HCT116 (cell line): Measurements from ENCODE around the gene NCBP2L. TPM values are rescaled to one million over a fixed set of nuclear protein-coding genes. Genes with fewer than 3 reads are reported as not detected.

Experiments
- ATAC-seq: fragments of 200-7000 bp; cut with Tn5 transposase; 2 replicates; pipeline ENCODE4 v1.9.1; 2020; ENCODE audit warnings: mild to moderate bottlenecking, moderate library complexity
- Bru-seq: library from RNA; stranded (reverse); fragments of 400-500 nt; gene quantifications from one replicate; lab custom pipeline; 2021; lab: Mats Ljungman, UMichigan
- BruChase-seq, 2 experiments: library from RNA; stranded (reverse); fragments of 400-500 nt; gene quantifications; one replicate each; lab custom pipeline; 2021; lab: Mats Ljungman, UMichigan
- BruUV-seq: library from RNA; stranded (reverse); fragments of 400-500 nt; replicated peaks from 2 replicates; lab custom pipeline; 2021; lab: Mats Ljungman, UMichigan
- CTCF ChIA-PET: fragments of 300-600 bp; sonication (Branson Sonifier 250); formaldehyde crosslinking; loops from one replicate; lab custom pipeline; 2021; ENCODE audit warnings: antibody characterized with exemption; lab: Charles Lee
- POLR2A ChIA-PET: fragments of 300-600, 350-600 bp; sonication (Branson Sonifier 250); formaldehyde crosslinking; loops from one replicate; lab custom pipeline; 2021; ENCODE audit warnings: antibody characterized with exemption; lab: Charles Lee
- RAD21 ChIA-PET, 2 experiments: fragments of 300-600 bp; sonication (Branson Sonifier 250); formaldehyde crosslinking; loops; one replicate each; lab custom pipeline; 2023; ENCODE audit warnings: low total read pairs in 2 of 2; ENCODE audit not compliant: uncharacterized antibody in 2 of 2, unreplicated experiment in 2 of 2, low non-redundant PET in 1 of 2; lab: Charles Lee
- DNase-seq: peaks from one replicate; pipeline ENCODE4 v3.0.0-alpha.2; 2010; ENCODE audit warnings: low read depth, low spot score
- H2AFZ ChIP-seq: fragments of 200-600 bp; shearing (Covaris generic), sonication (generic); 2 replicates; pipeline ENCODE4 v1.6.1; 2017; ENCODE audit warnings: low read depth, mixed run types, mixed read lengths, antibody characterized with exemption, low read length; ENCODE audit not compliant: poor library complexity, severe bottlenecking
- H3K27ac ChIP-seq: 2 replicates; pipeline ENCODE4 v1.5.1; 2012; ENCODE audit warnings: low read depth, low read length
- H3K27me3 ChIP-seq: fragments of 200-600 bp; sonication (generic); 2 replicates; pipeline ENCODE4 v1.6.1; 2016; ENCODE audit warnings: mixed run types, low read length, mixed read lengths; ENCODE audit not compliant: insufficient read depth
- H3K36me3 ChIP-seq, 2 experiments: fragments of 200-500 bp in 1 of 2; fragments of 200-600 bp in 1 of 2; sonication (Bioruptor generic) in 1 of 2; sonication (generic) in 1 of 2; 2 replicates each; pipeline versions ENCODE4 v1.5.1 to v1.6.1; 2014 to 2016; ENCODE audit warnings: low read length in 2 of 2, inconsistent platforms in 1 of 2, mixed read lengths in 1 of 2, mixed run types in 1 of 2; ENCODE audit not compliant: insufficient read depth in 2 of 2, control insufficient read depth in 1 of 2
- H3K4me1 ChIP-seq, 2 experiments: fragments of 200-600 bp in 1 of 2; sonication (generic) in 1 of 2; 2 replicates each; pipeline versions ENCODE4 v1.5.1 to v1.6.1; 2012 to 2017; ENCODE audit warnings: low read length in 2 of 2, inconsistent platforms in 1 of 2, mild to moderate bottlenecking in 1 of 2, mixed read lengths in 1 of 2, mixed run types in 1 of 2, moderate library complexity in 1 of 2; ENCODE audit not compliant: insufficient read depth in 2 of 2, control insufficient read depth in 1 of 2
- H3K4me2 ChIP-seq: fragments of 200-600 bp; sonication (generic); 2 replicates; pipeline ENCODE4 v1.6.1; 2017; ENCODE audit warnings: mixed run types, low read length, mixed read lengths
- H3K4me3 ChIP-seq, 2 experiments: fragments of 200-600 bp in 1 of 2; sonication (generic) in 1 of 2; replicated peaks in 1 of 2; 2 replicates each; pipeline ENCODE4 v1.5.1; 2011 to 2016; ENCODE audit warnings: low read length in 2 of 2, control low read depth in 1 of 2, low read depth in 1 of 2, mild to moderate bottlenecking in 1 of 2, mixed read lengths in 1 of 2, mixed run types in 1 of 2
- H3K79me2 ChIP-seq: fragments of 200-600 bp; sonication (generic); 2 replicates; pipeline ENCODE4 v1.6.1; 2017; ENCODE audit warnings: mild to moderate bottlenecking, mixed run types, low read length, moderate library complexity, mixed read lengths; ENCODE audit not compliant: insufficient read depth
- H3K9ac ChIP-seq: fragments of 200-600 bp; sonication (generic); 2 replicates; pipeline ENCODE4 v1.6.1; 2016; ENCODE audit warnings: low read length, mixed read lengths
- H3K9me2 ChIP-seq: fragments of 200-600 bp; sonication (generic), shearing (Covaris generic); 2 replicates; pipeline ENCODE4 v1.6.1; 2017; ENCODE audit warnings: mixed run types, mild to moderate bottlenecking, moderate library complexity; ENCODE audit not compliant: insufficient read depth
- H3K9me3 ChIP-seq, 2 experiments: fragments of 200-500 bp in 1 of 2; fragments of 200-600 bp in 1 of 2; sonication (Bioruptor generic) in 1 of 2; sonication (generic) in 1 of 2; 2 replicates each; pipeline ENCODE4 v1.6.1; 2014 to 2017; ENCODE audit warnings: low read length in 2 of 2, mixed read lengths in 2 of 2, inconsistent platforms in 1 of 2, low read depth in 1 of 2, mild to moderate bottlenecking in 1 of 2, mixed run types in 1 of 2, moderate library complexity in 1 of 2; ENCODE audit not compliant: control insufficient read depth in 1 of 2, insufficient read depth in 1 of 2
- H4K20me1 ChIP-seq: fragments of 200-600 bp; sonication (generic), shearing (Covaris generic); 2 replicates; pipeline ENCODE4 v1.6.1; 2017; ENCODE audit warnings: mixed run types, mild to moderate bottlenecking, moderate library complexity; ENCODE audit not compliant: insufficient read depth
- CBX3 ChIP-seq: IDR thresholded peaks from 2 replicates; pipeline ENCODE4 v1.6.1; 2012; ENCODE audit warnings: low read depth
- CEBPB ChIP-seq: IDR thresholded peaks from 2 replicates; pipeline ENCODE4 v1.6.1; 2012; ENCODE audit warnings: low read depth
- ELF1 ChIP-seq: IDR thresholded peaks from 2 replicates; pipeline ENCODE4 v1.6.1; 2012; ENCODE audit warnings: low read depth, borderline replicate concordance
- EZH2phosphoT487 ChIP-seq: fragments of 200-600 bp; IDR thresholded peaks from 2 replicates; pipeline ENCODE4 v1.6.1; 2018; ENCODE audit warnings: antibody characterized with exemption, borderline replicate concordance
- FOSL1 ChIP-seq: IDR thresholded peaks from 2 replicates; pipeline ENCODE4 v1.6.1; 2012; ENCODE audit warnings: low read depth
- POLR2AphosphoS5 ChIP-seq: IDR thresholded peaks from 2 replicates; pipeline ENCODE4 v1.6.1; 2011; ENCODE audit warnings: mild to moderate bottlenecking, low read depth, low read length, moderate library complexity
- SIN3A ChIP-seq: IDR thresholded peaks from 2 replicates; pipeline ENCODE4 v1.6.1; 2012; ENCODE audit warnings: low read depth
- SP1 ChIP-seq: IDR thresholded peaks from 2 replicates; pipeline ENCODE4 v1.6.1; 2012; ENCODE audit warnings: low read depth
- SRF ChIP-seq: IDR thresholded peaks from 2 replicates; pipeline ENCODE4 v1.6.1; 2012; ENCODE audit warnings: low read depth
- TCF7L2 ChIP-seq: IDR thresholded peaks from 2 replicates; pipeline ENCODE4 v1.7.0; 2011; ENCODE audit warnings: borderline replicate concordance, inconsistent platforms; ENCODE audit not compliant: insufficient read depth, insufficient read length; ENCODE audit errors: extremely low read depth
- YY1 ChIP-seq: IDR thresholded peaks from 2 replicates; pipeline ENCODE4 v1.6.1; 2011; ENCODE audit warnings: low read length, low read depth, moderate library complexity, mild to moderate bottlenecking; ENCODE audit not compliant: insufficient replicate concordance; ENCODE audit errors: extremely low read depth
- ZNF274 ChIP-seq: fragments of 200-500 bp; sonication (Bioruptor generic); IDR thresholded peaks from 2 replicates; pipeline ENCODE4 v1.6.1; 2014; ENCODE audit warnings: mild to moderate bottlenecking, low read depth, low read length, inconsistent platforms
- intact Hi-C: fragments of 100-400 bp; cut with micrococcal nuclease; formaldehyde crosslinking; loops from 2 replicates; pipeline ENCODE4 v1.10.0; 2022
- long read RNA-seq: library from polyadenylated mRNA; unstranded; transcript quantifications from one replicate; pipeline ENCODE4 v2.0.0, GENCODE V29; 2021; ENCODE audit not compliant: unreplicated experiment
- polyA plus RNA-seq: library from polyadenylated mRNA; unstranded; fragments of >200 nt; gene quantifications from 2 replicates; pipeline ENCODE4 v1.2.1, GENCODE V29; 2012; ENCODE audit warnings: missing spikeins
- total RNA-seq: library from RNA; stranded (reverse); gene quantifications from one replicate; pipeline ENCODE4 v1.2.1, GENCODE V29; 2021; ENCODE audit not compliant: unreplicated experiment
- TF ChIP-seq, protein P1 (sequence below): IDR thresholded peaks from 2 replicates; pipeline ENCODE4 v1.6.1; 2012
- TF ChIP-seq, protein P2 (sequence below): IDR thresholded peaks from 2 replicates; pipeline ENCODE4 v1.6.1; 2012; ENCODE audit warnings: low read depth
- TF ChIP-seq, protein P3 (sequence below): IDR thresholded peaks from 2 replicates; pipeline ENCODE4 v1.6.1; 2012

Gene NCBP2L
- total RNA-seq (not detected), Bru-seq, nascent RNA (not detected), BruChase-seq, experiment 1, labeled RNA remaining after a 6-hour chase (percentile 5 among the genes with signal in this experiment), BruChase-seq, experiment 2, labeled RNA remaining after a 2-hour chase (percentile 2 among the genes with signal in this experiment)
- not detected in 2 replicates for polyA plus RNA-seq
- long read RNA-seq = 0 reads

DNA sequence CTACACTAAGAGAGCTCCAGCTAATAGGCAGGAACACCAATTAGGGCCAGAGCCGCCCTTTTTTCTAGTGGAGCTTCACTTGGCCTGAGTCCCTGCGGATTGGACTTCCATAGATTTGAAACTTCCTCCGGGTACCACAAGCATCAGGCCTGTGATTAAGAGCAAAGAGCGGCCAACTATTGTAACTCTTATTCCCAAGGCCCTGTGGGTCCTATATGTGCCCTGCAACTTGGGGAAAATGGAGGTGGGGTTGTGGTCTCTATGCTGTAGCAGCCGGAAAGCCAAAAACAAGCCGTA lies at the start of gene NCBP2L:
NCBP2L (plus strand) TSS at position 198 of the 297 bp plus-strand sequence. CDS start 16,488 bp downstream, outside the sequence.
- Histone ChIP-seq H3K4me1 (peaks cover 8 to 14% of the 10 kb centered on the region in 2 experiments; a peak in 2 of 4 replicates), H3K9ac (no peak within 1 kb of the TSS), H3K4me2 (peak within 1 kb of the TSS; percentile 78), H3K4me3 (peak within 1 kb of the TSS; percentile 38 to 55), H3K27me3 (no peaks in the 10 kb centered on the region), H3K36me3 (no peaks in the 10 kb centered on the region), H3K79me2 (no peaks in the 10 kb centered on the region), H3K27ac (no peak within 1 kb of the TSS), H4K20me1 (no peaks in the 10 kb centered on the region), H3K9me2 (no peaks in the 10 kb centered on the region), H3K9me3 (no peaks in the 10 kb centered on the region), H2AFZ (peak within 1 kb of the TSS; percentile 94)
- ATAC-seq (no peak), DNase-seq (no peak)
- ChIA-PET RAD21 (interaction anchor here (0.6 to 2.6 kb wide), 11 partner anchors 62 to 752 kb away, joined by 3 to 14 read pairs (median 3); partner anchors contain the start of gene PRPS1 (in 1 of the 2)), POLR2A (interaction anchor here (1.4 kb wide), 1 partner anchor 104 kb away, joined by 5 read pairs; no protein-coding TSS in a partner anchor), CTCF (interaction anchor here (0.7 to 3.8 kb wide), 13 partner anchors 10 to 329 kb away, joined by 3 to 45 read pairs (median 5); no protein-coding TSS in a partner anchor)
- intact Hi-C loops = loop anchor here (1.0 to 10.0 kb wide), 7 partner anchors 63 to 753 kb away; no protein-coding TSS in a partner anchor
- BruUV-seq = no TSS peak
- TF ChIP-seq TCF7L2 = no peak
- no peak for TF ChIP-seq SRF
- TF ChIP-seq YY1 = no peak
- TF ChIP-seq SIN3A = no peak
- no peak for TF ChIP-seq CBX3
- TF ChIP-seq CEBPB = no peak
- TF ChIP-seq SP1 = no peak
- TF ChIP-seq, protein P1, sequence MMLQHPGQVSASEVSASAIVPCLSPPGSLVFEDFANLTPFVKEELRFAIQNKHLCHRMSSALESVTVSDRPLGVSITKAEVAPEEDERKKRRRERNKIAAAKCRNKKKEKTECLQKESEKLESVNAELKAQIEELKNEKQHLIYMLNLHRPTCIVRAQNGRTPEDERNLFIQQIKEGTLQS = no peak
- no peak for TF ChIP-seq EZH2phosphoT487
- TF ChIP-seq ZNF274 = no peak
- TF ChIP-seq, protein P2, sequence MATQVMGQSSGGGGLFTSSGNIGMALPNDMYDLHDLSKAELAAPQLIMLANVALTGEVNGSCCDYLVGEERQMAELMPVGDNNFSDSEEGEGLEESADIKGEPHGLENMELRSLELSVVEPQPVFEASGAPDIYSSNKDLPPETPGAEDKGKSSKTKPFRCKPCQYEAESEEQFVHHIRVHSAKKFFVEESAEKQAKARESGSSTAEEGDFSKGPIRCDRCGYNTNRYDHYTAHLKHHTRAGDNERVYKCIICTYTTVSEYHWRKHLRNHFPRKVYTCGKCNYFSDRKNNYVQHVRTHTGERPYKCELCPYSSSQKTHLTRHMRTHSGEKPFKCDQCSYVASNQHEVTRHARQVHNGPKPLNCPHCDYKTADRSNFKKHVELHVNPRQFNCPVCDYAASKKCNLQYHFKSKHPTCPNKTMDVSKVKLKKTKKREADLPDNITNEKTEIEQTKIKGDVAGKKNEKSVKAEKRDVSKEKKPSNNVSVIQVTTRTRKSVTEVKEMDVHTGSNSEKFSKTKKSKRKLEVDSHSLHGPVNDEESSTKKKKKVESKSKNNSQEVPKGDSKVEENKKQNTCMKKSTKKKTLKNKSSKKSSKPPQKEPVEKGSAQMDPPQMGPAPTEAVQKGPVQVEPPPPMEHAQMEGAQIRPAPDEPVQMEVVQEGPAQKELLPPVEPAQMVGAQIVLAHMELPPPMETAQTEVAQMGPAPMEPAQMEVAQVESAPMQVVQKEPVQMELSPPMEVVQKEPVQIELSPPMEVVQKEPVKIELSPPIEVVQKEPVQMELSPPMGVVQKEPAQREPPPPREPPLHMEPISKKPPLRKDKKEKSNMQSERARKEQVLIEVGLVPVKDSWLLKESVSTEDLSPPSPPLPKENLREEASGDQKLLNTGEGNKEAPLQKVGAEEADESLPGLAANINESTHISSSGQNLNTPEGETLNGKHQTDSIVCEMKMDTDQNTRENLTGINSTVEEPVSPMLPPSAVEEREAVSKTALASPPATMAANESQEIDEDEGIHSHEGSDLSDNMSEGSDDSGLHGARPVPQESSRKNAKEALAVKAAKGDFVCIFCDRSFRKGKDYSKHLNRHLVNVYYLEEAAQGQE = no peak
- TF ChIP-seq, protein P3, sequence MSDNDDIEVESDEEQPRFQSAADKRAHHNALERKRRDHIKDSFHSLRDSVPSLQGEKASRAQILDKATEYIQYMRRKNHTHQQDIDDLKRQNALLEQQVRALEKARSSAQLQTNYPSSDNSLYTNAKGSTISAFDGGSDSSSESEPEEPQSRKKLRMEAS = no peak
- no peak for TF ChIP-seq POLR2AphosphoS5
- TF ChIP-seq FOSL1 = no peak
- TF ChIP-seq ELF1 = no peak
